ENCODE results near the gene LGALS14. TPM values are rescaled to one million over a fixed set of nuclear protein-coding genes. Genes with fewer than 3 reads are reported as not detected.
"Not testable (repeated sequence)": the region's sequence is repeated elsewhere in the genome, so short reads cannot be mapped to it uniquely, and the experiment has no call there.

Gene LGALS14
- total RNA-seq, 1 experiment from 2014 or later, result not detected

DNA sequence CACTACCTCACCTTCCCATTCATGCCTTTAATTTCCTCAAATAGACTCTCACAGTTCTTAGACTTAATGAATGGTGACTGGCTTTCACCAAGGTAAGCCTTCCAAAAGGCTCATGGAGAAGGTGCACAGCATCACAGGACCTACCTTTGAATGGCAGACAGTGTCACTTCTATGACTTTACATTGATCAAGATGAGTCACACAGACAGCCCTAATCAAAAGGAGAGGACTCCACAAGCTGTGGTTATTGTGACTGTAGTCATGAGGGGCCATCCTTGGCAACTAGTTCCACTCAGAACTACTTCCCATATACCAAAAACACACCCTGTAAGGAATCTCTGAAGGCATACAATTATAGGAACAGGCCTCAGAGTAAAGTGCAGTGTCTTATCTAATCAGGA is 42.7 kb upstream of the LGALS14 start:
- no peaks in the 10 kb centered on the region for H3K4me1 Mint-ChIP-seq (ENCODE audit: low read depth, unreplicated experiment)
- no TSS peak for BruUV-seq (replicated peaks)
- H3K36me3 Mint-ChIP-seq (ENCODE audit: insufficient read depth, unreplicated experiment), result no peaks in the 10 kb centered on the region
- no peak overlapping the region for H3K27ac Mint-ChIP-seq (ENCODE audit: unreplicated experiment)
- no peak overlapping the region for H3K4me3 Mint-ChIP-seq (ENCODE audit: low read depth, unreplicated experiment)
- CTCF ChIA-PET, result no interaction called here
- H3K9me3 Mint-ChIP-seq (ENCODE audit: low read depth, unreplicated experiment), result no peaks in the 10 kb centered on the region
- DNase-seq, result no peak
- TF ChIP-seq, protein P1, sequence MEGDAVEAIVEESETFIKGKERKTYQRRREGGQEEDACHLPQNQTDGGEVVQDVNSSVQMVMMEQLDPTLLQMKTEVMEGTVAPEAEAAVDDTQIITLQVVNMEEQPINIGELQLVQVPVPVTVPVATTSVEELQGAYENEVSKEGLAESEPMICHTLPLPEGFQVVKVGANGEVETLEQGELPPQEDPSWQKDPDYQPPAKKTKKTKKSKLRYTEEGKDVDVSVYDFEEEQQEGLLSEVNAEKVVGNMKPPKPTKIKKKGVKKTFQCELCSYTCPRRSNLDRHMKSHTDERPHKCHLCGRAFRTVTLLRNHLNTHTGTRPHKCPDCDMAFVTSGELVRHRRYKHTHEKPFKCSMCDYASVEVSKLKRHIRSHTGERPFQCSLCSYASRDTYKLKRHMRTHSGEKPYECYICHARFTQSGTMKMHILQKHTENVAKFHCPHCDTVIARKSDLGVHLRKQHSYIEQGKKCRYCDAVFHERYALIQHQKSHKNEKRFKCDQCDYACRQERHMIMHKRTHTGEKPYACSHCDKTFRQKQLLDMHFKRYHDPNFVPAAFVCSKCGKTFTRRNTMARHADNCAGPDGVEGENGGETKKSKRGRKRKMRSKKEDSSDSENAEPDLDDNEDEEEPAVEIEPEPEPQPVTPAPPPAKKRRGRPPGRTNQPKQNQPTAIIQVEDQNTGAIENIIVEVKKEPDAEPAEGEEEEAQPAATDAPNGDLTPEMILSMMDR (IDR thresholded peaks at IDR 0.05; ENCODE audit: unreplicated experiment), result no peak
- intact Hi-C loops (cut with micrococcal nuclease; ENCODE audit: unreplicated experiment), result no loop called here
- H3K27me3 Mint-ChIP-seq (ENCODE audit: unreplicated experiment), result peaks cover 92% of the 10 kb centered on the region

- H3K4me1 Mint-ChIP-seq (ENCODE audit: low read depth, unreplicated experiment); H3K27ac Mint-ChIP-seq (ENCODE audit: unreplicated experiment); H3K4me3 Mint-ChIP-seq (ENCODE audit: low read depth, unreplicated experiment); H3K9me3 Mint-ChIP-seq (ENCODE audit: low read depth, unreplicated experiment); CTCF ChIA-PET; BruUV-seq (replicated peaks); DNase-seq; H3K36me3 Mint-ChIP-seq (ENCODE audit: insufficient read depth, unreplicated experiment): not testable (repeated sequence)
- intact Hi-C loops (cut with micrococcal nuclease; ENCODE audit: unreplicated experiment), result loop anchor here (10.0 kb wide), 1 partner anchor 225 kb away; the partner anchor contains the start of gene SUPT5H
- peaks cover 72% of the 10 kb centered on the region for H3K27me3 Mint-ChIP-seq (ENCODE audit: unreplicated experiment)
These were observed 34.4 kb upstream of the LGALS14 start for GRCh38 chr19:39669860-39670259.

DNA sequence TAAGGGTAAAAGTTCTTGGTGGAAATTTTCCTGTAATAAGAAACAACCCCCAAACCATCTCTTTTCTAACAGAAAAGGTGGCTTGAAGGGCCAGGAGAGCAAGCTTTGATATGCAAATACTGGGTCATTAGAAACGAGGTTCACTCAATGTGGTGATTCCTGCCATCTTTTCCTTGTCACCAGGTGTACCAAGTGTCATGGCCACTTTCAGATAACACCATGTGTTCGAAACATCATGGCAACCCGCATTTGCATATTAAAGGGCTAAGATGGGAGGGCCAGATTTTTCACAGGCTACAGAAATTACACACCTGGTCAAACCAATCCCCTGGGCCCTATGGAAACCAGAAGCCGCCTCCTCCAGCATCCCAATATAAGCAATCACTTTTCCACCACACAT is 33.3 kb upstream of the LGALS14 start:
- intact Hi-C loops (cut with micrococcal nuclease; ENCODE audit: unreplicated experiment), result loop anchor here (10.0 kb wide), 1 partner anchor 226 kb away; the partner anchor contains the start of gene SUPT5H
- CTCF ChIA-PET, result interaction anchor here (1.4 kb wide), 1 partner anchor 113 kb away, joined by 3 read pairs; no protein-coding TSS in a partner anchor
- no peak overlapping the region for H3K4me3 Mint-ChIP-seq (ENCODE audit: low read depth, unreplicated experiment)
- H3K27ac Mint-ChIP-seq (ENCODE audit: unreplicated experiment), result no peak overlapping the region
- no peak for DNase-seq
- H3K36me3 Mint-ChIP-seq (ENCODE audit: insufficient read depth, unreplicated experiment), result no peaks in the 10 kb centered on the region
- peaks cover 8% of the 10 kb centered on the region for H3K4me1 Mint-ChIP-seq (ENCODE audit: low read depth, unreplicated experiment)
- no TSS peak for BruUV-seq (replicated peaks)
- H3K9me3 Mint-ChIP-seq (ENCODE audit: low read depth, unreplicated experiment), result no peaks in the 10 kb centered on the region
- H3K27me3 Mint-ChIP-seq (ENCODE audit: unreplicated experiment), result peaks cover 61% of the 10 kb centered on the region
- TF ChIP-seq, protein P1 (IDR thresholded peaks at IDR 0.05; ENCODE audit: unreplicated experiment), result no peak

DNA sequence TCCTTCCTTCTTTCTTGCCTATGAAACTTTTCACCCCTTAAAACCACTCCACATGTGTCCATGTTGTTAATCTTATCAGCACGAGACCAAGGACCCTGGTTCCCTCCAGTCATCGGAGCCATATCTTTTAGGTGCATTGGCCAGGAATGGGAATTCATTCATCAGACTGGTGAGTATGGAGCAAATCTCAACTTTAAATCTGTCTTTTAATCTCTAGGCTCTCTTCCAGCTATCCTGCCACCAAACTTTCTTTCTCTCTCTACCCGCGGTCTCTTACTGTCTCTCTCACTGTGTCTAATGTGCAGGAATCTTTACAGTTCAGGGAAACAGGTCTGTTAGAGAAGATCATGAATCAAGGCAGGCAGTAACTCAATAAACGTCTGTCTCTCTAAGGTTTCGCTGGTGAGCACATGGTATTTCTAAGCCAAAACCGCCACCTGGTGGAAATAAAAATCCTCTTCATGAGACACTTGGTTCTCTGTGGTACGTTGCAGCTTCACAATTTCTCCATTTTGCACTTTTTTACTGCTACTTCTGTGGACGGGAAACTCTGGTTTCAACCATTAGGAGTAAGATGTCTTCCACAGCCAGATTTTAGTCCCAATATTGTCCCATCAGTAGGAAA is 32.4 kb upstream of the LGALS14 start:
- TF ChIP-seq, protein P1 (IDR thresholded peaks at IDR 0.05; ENCODE audit: unreplicated experiment), result peak; percentile 62
- H3K27me3 Mint-ChIP-seq (ENCODE audit: unreplicated experiment), result peaks cover 53% of the 10 kb centered on the region
- BruUV-seq (replicated peaks), result no TSS peak
- no peaks in the 10 kb centered on the region for H3K9me3 Mint-ChIP-seq (ENCODE audit: low read depth, unreplicated experiment)
- H3K27ac Mint-ChIP-seq (ENCODE audit: unreplicated experiment), result no peak overlapping the region
- CTCF ChIA-PET, result interaction anchor here (0.7 to 2.4 kb wide), 3 partner anchors 114 to 198 kb away, joined by 3 to 24 read pairs (median 3); no protein-coding TSS in a partner anchor
- H3K4me1 Mint-ChIP-seq (ENCODE audit: low read depth, unreplicated experiment), result peaks cover 8% of the 10 kb centered on the region
- intact Hi-C loops (cut with micrococcal nuclease; ENCODE audit: unreplicated experiment), result loop anchor here (1.0 to 10.0 kb wide), 2 partner anchors 121 to 227 kb away; partner anchors contain the start of gene SUPT5H
- no peak overlapping the region for H3K4me3 Mint-ChIP-seq (ENCODE audit: low read depth, unreplicated experiment)
- H3K36me3 Mint-ChIP-seq (ENCODE audit: insufficient read depth, unreplicated experiment), result no peaks in the 10 kb centered on the region
- DNase-seq, result peak; percentile 71

GRCh38 chr19:39672473-39672872 is 31.8 kb upstream of the LGALS14 start:
- H3K27ac Mint-ChIP-seq (ENCODE audit: unreplicated experiment), result no peak overlapping the region
- no TSS peak for BruUV-seq (replicated peaks)
- intact Hi-C loops (cut with micrococcal nuclease; ENCODE audit: unreplicated experiment), result loop anchor here (1.0 to 10.0 kb wide), 2 partner anchors 121 to 228 kb away; partner anchors contain the start of gene SUPT5H
- H3K4me1 Mint-ChIP-seq (ENCODE audit: low read depth, unreplicated experiment), result peaks cover 8% of the 10 kb centered on the region
- TF ChIP-seq, protein P1 (IDR thresholded peaks at IDR 0.05; ENCODE audit: unreplicated experiment), result no peak
- no peaks in the 10 kb centered on the region for H3K9me3 Mint-ChIP-seq (ENCODE audit: low read depth, unreplicated experiment)
- DNase-seq, result no peak
- H3K4me3 Mint-ChIP-seq (ENCODE audit: low read depth, unreplicated experiment), result no peak overlapping the region
- H3K27me3 Mint-ChIP-seq (ENCODE audit: unreplicated experiment), result peaks cover 46% of the 10 kb centered on the region
- no peaks in the 10 kb centered on the region for H3K36me3 Mint-ChIP-seq (ENCODE audit: insufficient read depth, unreplicated experiment)
- CTCF ChIA-PET, result interaction anchor here (1.4 to 2.4 kb wide), 2 partner anchors 115 to 121 kb away, joined by 3 to 24 read pairs; no protein-coding TSS in a partner anchor

- Mint-ChIP-seq H3K4me1 (ENCODE audit: low read depth, unreplicated experiment) (peaks cover 20% of the 10 kb centered on the region), H3K27me3 (ENCODE audit: unreplicated experiment) (peaks cover 42% of the 10 kb centered on the region)
- DNase-seq; H3K9me3 Mint-ChIP-seq (ENCODE audit: low read depth, unreplicated experiment); H3K36me3 Mint-ChIP-seq (ENCODE audit: insufficient read depth, unreplicated experiment); H3K27ac Mint-ChIP-seq (ENCODE audit: unreplicated experiment); BruUV-seq (replicated peaks); H3K4me3 Mint-ChIP-seq (ENCODE audit: low read depth, unreplicated experiment): not testable (repeated sequence)
- intact Hi-C loops (cut with micrococcal nuclease; ENCODE audit: unreplicated experiment), result loop anchor here (10.0 kb wide), 1 partner anchor 229 kb away; the partner anchor contains the start of gene SUPT5H
- CTCF ChIA-PET, result interaction anchor here (0.6 to 0.8 kb wide), 3 partner anchors 11 to 122 kb away, joined by 3 to 5 read pairs (median 3); no protein-coding TSS in a partner anchor
These were observed 30.4 kb upstream of the LGALS14 start for GRCh38 chr19:39673862-39674261.
